Measurements from ENCODE around the gene ENO2.

GRCh38 chr12:6960593-6961277 lies 46.4 kb downstream of the ENO2 start:
- TF ChIP-seq CTCF (IDR thresholded peaks at IDR 0.05) (no peak), POLR2AphosphoS5 (IDR thresholded peaks at IDR 0.05; ENCODE audit: low read depth, low read length) (no peak), REST (IDR thresholded peaks at IDR 0.05; ENCODE audit: insufficient read depth in 1 of 2, low read depth in 2 of 2, low read length in 1 of 2) (no peak)
